Measurements from ENCODE around the gene EMC6. TPM values are rescaled to one million over a fixed set of nuclear protein-coding genes. Genes with fewer than 3 reads are reported as not detected.

The EMC6 gene
- total RNA-seq, 4 donors from 2014 or later: 5.6 to 19.3 (median 10.6) TPM

- WGBS, 2 donors: 71 to 74% methylated on average over 9 of the region's 9 CpGs
- no peak overlapping the region for H3K4me3 ChIP-seq (ENCODE audit: low read depth, poor library complexity, severe bottlenecking)
- intact Hi-C loops (cut with DNase I; ENCODE audit: low total_unique reads): no loop called here
- no peak for TF ChIP-seq CTCF (IDR thresholded peaks at IDR 0.05)
- TF ChIP-seq POLR2A (IDR thresholded peaks at IDR 0.05): no peak
- no peak for DNase-seq (ENCODE audit: low spot score in 2 of 2)
Observed at GRCh38 chr17:3693829-3694231, 25.2 kb downstream of the EMC6 start.

GRCh38 chr17:3695129-3695722, 26.6 kb downstream of the EMC6 start:
- intact Hi-C loops (cut with DNase I; ENCODE audit: low total_unique reads): no loop called here
- no peak for TF ChIP-seq POLR2A (IDR thresholded peaks at IDR 0.05)
- no peak for TF ChIP-seq CTCF (IDR thresholded peaks at IDR 0.05)
- DNase-seq (ENCODE audit: low spot score in 2 of 2): peak in 1 of 2 donors; percentile 68
- 11 to 16% methylated on average over 17 of the region's 17 CpGs for WGBS, 2 donors
- H3K4me3 ChIP-seq (ENCODE audit: low read depth, poor library complexity, severe bottlenecking): peak overlapping the region; percentile 29

GRCh38 chr17:3695723-3696411, 27.3 kb downstream of the EMC6 start, which contains the start of gene P2RX5:
P2RX5 (minus strand) TSS chr17:3696155; CDS start chr17:3696005, 150 bp downstream.
- TF ChIP-seq POLR2A (IDR thresholded peaks at IDR 0.05) (no peak), CTCF (IDR thresholded peaks at IDR 0.05) (no peak)
- 0% methylated on average over 18 to 61 of the region's 65 CpGs for WGBS, 2 donors
- peak within 1 kb of the TSS; percentile 29 for H3K4me3 ChIP-seq (ENCODE audit: low read depth, poor library complexity, severe bottlenecking)
- DNase-seq (ENCODE audit: low spot score in 2 of 2): peak in 1 of 2 donors; percentile 81
- intact Hi-C loops (cut with DNase I; ENCODE audit: low total_unique reads): no loop called here

- DNase-seq (ENCODE audit: low spot score in 2 of 2): no peak
- intact Hi-C loops (cut with DNase I; ENCODE audit: low total_unique reads): no loop called here
- no peak for TF ChIP-seq CTCF (IDR thresholded peaks at IDR 0.05)
- no peak for TF ChIP-seq POLR2A (IDR thresholded peaks at IDR 0.05)
- 46 to 47% methylated on average over 12 of the region's 12 CpGs for WGBS, 2 donors
- no peak overlapping the region for H3K4me3 ChIP-seq (ENCODE audit: low read depth, poor library complexity, severe bottlenecking)
Observed at GRCh38 chr17:3697103-3697476, 28.5 kb downstream of the EMC6 start.

- DNase-seq (ENCODE audit: low spot score in 2 of 2): no peak
- intact Hi-C loops (cut with DNase I; ENCODE audit: low total_unique reads): no loop called here
- no peak overlapping the region for H3K4me3 ChIP-seq (ENCODE audit: low read depth, poor library complexity, severe bottlenecking)
- 74 to 87% methylated on average over 4 of the region's 4 CpGs for WGBS, 2 donors
- TF ChIP-seq POLR2A (IDR thresholded peaks at IDR 0.05) (no peak), CTCF (IDR thresholded peaks at IDR 0.05) (no peak)
Observed at GRCh38 chr17:3698139-3698538, 29.5 kb downstream of the EMC6 start.
